GM12872 (cell line): Measurements from ENCODE around the gene PRMT7.
A peak's percentile ranks its signal among the peaks of the same experiment; 100 is the strongest.

Experiments
- CTCF ChIP-seq: IDR thresholded peaks from 3 replicates; pipeline ENCODE4 v1.5.1; 2011; ENCODE audit warnings: low read depth, mild to moderate bottlenecking, low read length, moderate library complexity; ENCODE audit not compliant: insufficient read depth

Gene PRMT7, protein sequence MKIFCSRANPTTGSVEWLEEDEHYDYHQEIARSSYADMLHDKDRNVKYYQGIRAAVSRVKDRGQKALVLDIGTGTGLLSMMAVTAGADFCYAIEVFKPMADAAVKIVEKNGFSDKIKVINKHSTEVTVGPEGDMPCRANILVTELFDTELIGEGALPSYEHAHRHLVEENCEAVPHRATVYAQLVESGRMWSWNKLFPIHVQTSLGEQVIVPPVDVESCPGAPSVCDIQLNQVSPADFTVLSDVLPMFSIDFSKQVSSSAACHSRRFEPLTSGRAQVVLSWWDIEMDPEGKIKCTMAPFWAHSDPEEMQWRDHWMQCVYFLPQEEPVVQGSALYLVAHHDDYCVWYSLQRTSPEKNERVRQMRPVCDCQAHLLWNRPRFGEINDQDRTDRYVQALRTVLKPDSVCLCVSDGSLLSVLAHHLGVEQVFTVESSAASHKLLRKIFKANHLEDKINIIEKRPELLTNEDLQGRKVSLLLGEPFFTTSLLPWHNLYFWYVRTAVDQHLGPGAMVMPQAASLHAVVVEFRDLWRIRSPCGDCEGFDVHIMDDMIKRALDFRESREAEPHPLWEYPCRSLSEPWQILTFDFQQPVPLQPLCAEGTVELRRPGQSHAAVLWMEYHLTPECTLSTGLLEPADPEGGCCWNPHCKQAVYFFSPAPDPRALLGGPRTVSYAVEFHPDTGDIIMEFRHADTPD

DNA sequence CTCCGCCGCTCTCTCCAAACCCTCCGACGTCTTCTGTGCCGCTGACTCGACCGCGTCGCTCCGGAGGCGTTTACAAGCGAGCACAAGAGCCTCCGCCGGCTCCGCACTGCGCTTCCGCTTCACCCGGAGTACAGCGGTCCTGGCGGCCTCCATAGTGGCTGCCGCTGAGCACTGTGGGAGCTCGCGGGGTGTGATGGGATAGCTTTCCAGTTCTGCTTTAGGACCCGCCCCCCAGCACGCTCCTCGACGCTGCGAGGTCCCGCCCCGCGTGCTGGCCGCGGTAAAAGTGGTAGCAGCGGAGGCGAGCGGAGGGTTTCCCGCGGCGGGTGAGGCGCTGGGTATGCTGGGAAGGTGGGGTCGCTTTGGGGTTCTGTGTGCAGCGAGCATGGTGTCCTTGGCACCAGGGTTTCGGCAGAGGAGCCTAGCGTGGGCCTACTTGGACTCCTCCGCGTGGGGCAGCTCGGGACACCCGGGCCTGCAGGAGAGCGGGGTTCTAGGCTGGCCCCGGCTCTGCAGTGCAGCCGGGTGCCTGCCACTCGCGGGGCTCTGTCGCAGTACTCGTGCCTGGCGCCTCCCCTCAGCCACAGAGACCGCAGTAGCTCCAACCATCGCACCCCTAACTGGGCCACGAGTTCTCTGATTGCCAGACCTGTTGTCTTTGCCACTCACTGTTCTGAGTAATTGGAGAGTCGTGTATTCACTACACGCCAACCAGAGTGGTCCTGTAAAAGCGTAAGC is at the start of gene PRMT7, which contains the start of gene SLC7A6OS:
Gene PRMT7, plus strand, starts transcription at position 246 of the 738 bp plus-strand sequence. CDS start 4,961 bp downstream, outside the sequence.
Gene SLC7A6OS, minus strand, starts transcription at position 173 of the 738 bp plus-strand sequence. Its CDS starts 20 bp downstream, at position 153.
- TF ChIP-seq CTCF = no peak

- TF ChIP-seq CTCF = peak; percentile 79; the same call in 1 of the 3 replicates
Observed at GRCh38 chr16:68263559-68264127, 47.2 kb upstream of the PRMT7 start.

DNA sequence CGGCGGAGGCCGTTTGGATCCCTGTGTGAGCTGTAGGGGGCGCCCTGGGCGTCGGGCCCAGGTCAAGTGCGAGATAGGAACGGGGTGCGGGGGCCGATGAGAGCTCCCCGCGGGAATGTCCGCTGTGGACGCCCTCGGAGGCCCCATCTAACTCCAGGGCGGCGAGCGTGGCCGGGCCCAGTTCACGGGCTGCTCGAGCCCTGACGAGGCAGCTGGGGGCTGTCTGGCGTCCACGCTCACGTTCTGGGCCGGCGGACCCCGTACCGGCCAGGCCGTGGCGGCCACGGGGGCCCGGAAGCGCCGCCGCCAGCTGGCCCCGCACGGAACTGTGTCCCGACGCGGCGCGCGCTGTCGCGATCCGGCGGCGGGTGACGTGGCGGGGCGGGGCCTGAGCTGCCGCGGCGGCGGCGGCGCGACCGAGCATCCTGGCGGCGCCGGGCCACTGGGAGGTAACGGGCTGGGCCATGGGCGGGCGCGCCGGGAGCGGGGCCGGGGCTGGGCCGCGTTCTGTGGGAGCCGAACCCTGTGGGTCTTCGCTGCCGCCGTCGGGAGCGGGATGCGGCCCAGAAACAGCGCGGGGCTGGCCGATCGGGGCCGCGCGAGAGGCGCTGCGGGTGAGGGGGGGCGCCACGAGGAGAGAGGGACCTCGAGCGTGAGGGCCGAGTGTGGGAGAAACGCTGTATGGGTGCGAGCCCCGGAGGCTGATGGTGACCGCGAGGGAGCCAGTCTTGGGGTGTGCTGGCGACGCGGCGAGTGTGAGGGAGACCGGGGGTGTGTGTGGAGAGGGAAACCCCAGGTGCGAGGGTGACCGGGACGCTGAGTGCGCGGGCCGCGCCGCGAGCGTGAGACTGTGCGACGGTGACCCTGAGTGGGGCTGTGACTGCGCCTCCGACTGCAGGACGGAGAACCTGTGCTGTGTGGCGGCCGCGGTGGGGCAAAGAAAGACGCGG is 46.4 kb upstream of the PRMT7 start, which contains the start of gene SLC7A6:
Gene SLC7A6, plus strand, starts transcription at position 399 of the 950 bp plus-strand sequence. CDS start 10,201 bp downstream, outside the sequence.
- no peak; the same call in 1 of the 3 replicates for TF ChIP-seq CTCF

- TF ChIP-seq CTCF = no peak
Observed at GRCh38 chr16:68265078-68265920, 45.5 kb upstream of the PRMT7 start.

- TF ChIP-seq CTCF = no peak
Observed at GRCh38 chr16:68267612-68268405, 43.0 kb upstream of the PRMT7 start.
